ENCODE results near the gene MXI1.

MXI1 gene

DNA sequence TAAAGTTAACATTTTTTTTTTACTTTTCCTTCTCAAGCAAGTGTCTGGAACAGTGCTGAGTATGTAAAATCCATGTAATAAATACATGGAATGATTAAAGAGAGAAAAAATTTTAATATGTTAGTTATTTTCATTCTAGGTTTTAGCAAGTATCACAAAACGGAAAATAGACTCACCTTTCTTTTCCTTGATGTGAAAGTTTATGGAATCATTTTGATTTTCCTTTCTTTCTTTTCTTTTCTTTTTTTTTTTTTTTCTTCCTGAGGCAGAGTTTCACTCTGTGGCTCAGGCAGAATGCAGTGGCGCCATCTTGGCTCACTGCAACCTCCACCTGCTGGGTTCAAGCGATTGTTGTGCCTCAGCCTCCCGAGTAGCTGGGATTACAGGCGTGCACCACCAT is 69.2 kb downstream of the MXI1 start:
- Histone ChIP-seq H3K4me1 (no peaks in the 10 kb centered on the region), H3K9me3 (no peaks in the 10 kb centered on the region), H3K4me3 (ENCODE audit: low read depth, low read length) (no peak overlapping the region), H3K27me3 (no peaks in the 10 kb centered on the region), H3K36me3 (peaks cover 8% of the 10 kb centered on the region; the same call in 1 of the 2 replicates)
- TF ChIP-seq, protein P1, sequence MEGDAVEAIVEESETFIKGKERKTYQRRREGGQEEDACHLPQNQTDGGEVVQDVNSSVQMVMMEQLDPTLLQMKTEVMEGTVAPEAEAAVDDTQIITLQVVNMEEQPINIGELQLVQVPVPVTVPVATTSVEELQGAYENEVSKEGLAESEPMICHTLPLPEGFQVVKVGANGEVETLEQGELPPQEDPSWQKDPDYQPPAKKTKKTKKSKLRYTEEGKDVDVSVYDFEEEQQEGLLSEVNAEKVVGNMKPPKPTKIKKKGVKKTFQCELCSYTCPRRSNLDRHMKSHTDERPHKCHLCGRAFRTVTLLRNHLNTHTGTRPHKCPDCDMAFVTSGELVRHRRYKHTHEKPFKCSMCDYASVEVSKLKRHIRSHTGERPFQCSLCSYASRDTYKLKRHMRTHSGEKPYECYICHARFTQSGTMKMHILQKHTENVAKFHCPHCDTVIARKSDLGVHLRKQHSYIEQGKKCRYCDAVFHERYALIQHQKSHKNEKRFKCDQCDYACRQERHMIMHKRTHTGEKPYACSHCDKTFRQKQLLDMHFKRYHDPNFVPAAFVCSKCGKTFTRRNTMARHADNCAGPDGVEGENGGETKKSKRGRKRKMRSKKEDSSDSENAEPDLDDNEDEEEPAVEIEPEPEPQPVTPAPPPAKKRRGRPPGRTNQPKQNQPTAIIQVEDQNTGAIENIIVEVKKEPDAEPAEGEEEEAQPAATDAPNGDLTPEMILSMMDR (IDR thresholded peaks at IDR 0.05; ENCODE audit: low read depth, low read length) = no peak
- no peak for DNase-seq

DNA sequence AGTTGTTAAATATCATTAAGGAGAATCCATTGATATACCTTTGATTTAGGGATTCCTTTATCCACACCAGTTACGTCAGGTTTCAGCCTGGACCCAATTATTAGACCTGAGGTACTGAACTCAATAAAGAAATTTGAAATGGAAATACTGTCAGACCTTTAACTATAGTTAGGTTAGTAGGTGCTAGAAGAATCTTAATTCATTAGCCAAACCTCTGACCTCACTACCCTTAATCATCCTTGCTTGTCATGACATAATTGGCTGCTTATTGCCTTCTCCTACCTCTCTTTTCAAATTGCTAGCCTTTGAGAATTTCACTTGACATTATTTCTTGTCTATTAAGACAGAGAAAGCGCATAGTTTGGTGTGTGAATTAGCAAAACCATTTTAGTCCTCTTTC is 70.2 kb downstream of the MXI1 start:
- DNase-seq = no peak
- Histone ChIP-seq H3K4me1 (no peaks in the 10 kb centered on the region), H3K4me3 (ENCODE audit: low read depth, low read length) (no peak overlapping the region), H3K36me3 (peaks cover 8% of the 10 kb centered on the region; the same call in 1 of the 2 replicates), H3K9me3 (no peaks in the 10 kb centered on the region), H3K27me3 (no peaks in the 10 kb centered on the region)
- TF ChIP-seq, protein P1 (IDR thresholded peaks at IDR 0.05; ENCODE audit: low read depth, low read length) = no peak

DNA sequence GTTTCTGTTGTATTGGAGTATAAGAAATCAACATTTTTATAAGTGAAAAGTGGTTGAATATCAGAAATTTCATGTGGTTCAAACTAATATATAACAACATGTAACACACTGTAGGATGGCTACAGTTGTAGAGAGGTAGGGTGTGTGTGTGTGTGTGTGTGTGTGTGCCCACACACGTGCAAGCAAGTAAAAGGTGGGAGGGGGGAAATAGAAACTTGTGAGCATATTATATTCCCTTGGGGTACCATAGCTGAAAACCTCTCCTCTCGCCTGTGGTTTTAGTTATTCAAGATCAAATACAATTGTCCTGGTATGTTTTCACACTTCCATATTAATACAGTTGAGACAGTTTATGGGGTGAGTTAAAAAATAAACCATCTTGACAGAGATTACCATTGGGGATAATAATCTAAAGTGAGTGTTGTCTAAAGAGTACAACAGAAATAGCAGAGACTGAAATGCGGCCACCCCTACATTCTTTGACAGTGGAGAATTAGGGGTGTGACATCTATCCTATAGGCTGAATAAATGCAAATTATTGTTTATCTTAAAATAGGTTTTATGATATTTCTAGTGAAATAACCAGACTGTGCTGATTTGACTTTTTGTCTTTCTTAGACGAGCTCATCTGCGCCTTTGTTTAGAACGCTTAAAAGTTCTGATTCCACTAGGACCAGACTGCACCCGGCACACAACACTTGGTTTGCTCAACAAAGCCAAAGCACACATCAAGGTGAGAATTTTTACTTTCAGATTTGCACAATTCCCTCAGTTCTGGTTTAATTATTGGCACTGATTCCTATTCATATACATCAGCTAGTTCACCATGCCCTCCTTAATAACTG is 71.4 kb downstream of the MXI1 start:
- DNase-seq = no peak
- no peaks in the 10 kb centered on the region for H3K27me3 ChIP-seq
- H3K4me3 ChIP-seq (ENCODE audit: low read depth, low read length) = no peak overlapping the region
- TF ChIP-seq, protein P1 (IDR thresholded peaks at IDR 0.05; ENCODE audit: low read depth, low read length) = no peak
- H3K36me3 ChIP-seq = peaks cover 8% of the 10 kb centered on the region; the same call in 1 of the 2 replicates
- H3K4me1 ChIP-seq = no peaks in the 10 kb centered on the region
- no peaks in the 10 kb centered on the region for H3K9me3 ChIP-seq

DNA sequence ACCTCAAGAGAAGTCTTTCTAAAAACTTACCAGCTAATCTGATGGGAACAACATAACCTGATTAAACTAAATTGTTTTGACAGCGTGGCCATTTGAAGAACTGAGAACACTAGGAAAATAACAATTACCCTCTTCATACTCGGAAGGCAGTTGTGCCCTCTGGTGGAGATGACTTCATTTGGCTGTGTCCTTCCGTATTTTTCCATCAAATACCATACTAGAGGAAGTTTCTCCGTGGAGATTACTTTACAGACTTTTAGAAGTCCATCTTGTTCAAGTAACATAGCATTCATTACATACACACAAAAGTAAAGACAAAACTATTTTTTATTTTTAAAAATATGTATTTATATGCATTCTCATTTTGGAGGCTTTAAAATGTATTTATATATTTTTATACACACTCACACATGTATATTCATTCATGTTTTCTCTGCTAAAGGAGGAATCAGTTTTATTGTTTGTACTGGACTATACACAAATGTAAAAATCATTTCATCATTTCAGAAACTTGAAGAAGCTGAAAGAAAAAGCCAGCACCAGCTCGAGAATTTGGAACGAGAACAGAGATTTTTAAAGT is 72.1 kb downstream of the MXI1 start:
- TF ChIP-seq, protein P1 (IDR thresholded peaks at IDR 0.05; ENCODE audit: low read depth, low read length) = peak; percentile 79
- Histone ChIP-seq H3K27me3 (no peaks in the 10 kb centered on the region), H3K4me3 (ENCODE audit: low read depth, low read length) (no peak overlapping the region), H3K4me1 (no peaks in the 10 kb centered on the region), H3K36me3 (peaks cover 8% of the 10 kb centered on the region; the same call in 1 of the 2 replicates), H3K9me3 (no peaks in the 10 kb centered on the region)
- DNase-seq = peak; percentile 64

DNA sequence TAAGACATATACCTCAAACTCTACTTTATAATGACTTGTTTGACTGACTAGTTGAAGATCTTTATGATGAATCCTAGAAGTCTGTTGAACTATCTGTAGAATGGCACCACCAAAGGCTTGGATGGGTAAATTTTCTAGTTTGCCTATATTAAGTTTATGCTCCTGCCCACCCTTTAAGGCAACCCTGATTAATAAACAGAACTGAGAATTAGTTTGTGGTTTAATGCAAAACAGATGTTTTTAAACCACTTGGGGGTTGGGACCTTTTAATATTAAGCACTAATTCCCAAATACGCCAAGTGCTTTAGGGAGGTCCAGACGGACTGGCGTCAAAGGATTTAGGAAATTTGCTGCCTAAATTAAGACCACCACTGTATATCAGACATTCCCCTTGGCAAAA is 76.9 kb downstream of the MXI1 start:
- H3K9me3 ChIP-seq = no peaks in the 10 kb centered on the region
- TF ChIP-seq, protein P1 (IDR thresholded peaks at IDR 0.05; ENCODE audit: low read depth, low read length) = no peak
- peaks cover 32% of the 10 kb centered on the region for H3K36me3 ChIP-seq

DNA sequence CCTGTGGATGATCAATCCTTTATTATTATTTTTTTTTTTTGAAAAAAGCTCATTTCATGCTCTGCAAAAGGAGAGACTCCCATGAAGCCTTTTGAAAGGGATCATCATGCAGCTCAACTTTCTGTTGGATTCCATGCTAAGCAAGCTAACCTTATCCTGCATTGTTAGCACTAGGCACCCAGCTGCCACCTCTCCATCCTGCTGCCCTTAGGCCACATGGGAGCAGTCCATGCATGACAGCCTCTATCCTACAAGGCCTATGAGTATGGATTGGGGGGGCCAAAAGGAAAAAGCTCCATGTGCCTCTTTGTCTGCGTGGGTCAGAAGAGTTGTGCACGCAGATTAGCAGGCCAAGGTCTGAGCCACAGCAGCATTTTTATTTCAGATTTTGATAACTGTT is 78.1 kb downstream of the MXI1 start:
- Histone ChIP-seq H3K36me3 (peaks cover 38% of the 10 kb centered on the region), H3K27me3 (no peaks in the 10 kb centered on the region)

More for the DNA sequence above, 76.9 kb downstream of the MXI1 start:
- H3K27me3 ChIP-seq = no peaks in the 10 kb centered on the region
- DNase-seq = no peak
- H3K4me3 ChIP-seq (ENCODE audit: low read depth, low read length) = no peak overlapping the region
- no peaks in the 10 kb centered on the region for H3K4me1 ChIP-seq

More for the DNA sequence above, 78.1 kb downstream of the MXI1 start:
- H3K4me1 ChIP-seq = no peaks in the 10 kb centered on the region
- H3K9me3 ChIP-seq = no peaks in the 10 kb centered on the region
- DNase-seq = no peak
- H3K4me3 ChIP-seq (ENCODE audit: low read depth, low read length) = no peak overlapping the region
- TF ChIP-seq, protein P1 (IDR thresholded peaks at IDR 0.05; ENCODE audit: low read depth, low read length) = no peak

Measured in BE2C (cell line).